ENCODE data around the gene HDGFL2.

Gene HDGFL2

DNA sequence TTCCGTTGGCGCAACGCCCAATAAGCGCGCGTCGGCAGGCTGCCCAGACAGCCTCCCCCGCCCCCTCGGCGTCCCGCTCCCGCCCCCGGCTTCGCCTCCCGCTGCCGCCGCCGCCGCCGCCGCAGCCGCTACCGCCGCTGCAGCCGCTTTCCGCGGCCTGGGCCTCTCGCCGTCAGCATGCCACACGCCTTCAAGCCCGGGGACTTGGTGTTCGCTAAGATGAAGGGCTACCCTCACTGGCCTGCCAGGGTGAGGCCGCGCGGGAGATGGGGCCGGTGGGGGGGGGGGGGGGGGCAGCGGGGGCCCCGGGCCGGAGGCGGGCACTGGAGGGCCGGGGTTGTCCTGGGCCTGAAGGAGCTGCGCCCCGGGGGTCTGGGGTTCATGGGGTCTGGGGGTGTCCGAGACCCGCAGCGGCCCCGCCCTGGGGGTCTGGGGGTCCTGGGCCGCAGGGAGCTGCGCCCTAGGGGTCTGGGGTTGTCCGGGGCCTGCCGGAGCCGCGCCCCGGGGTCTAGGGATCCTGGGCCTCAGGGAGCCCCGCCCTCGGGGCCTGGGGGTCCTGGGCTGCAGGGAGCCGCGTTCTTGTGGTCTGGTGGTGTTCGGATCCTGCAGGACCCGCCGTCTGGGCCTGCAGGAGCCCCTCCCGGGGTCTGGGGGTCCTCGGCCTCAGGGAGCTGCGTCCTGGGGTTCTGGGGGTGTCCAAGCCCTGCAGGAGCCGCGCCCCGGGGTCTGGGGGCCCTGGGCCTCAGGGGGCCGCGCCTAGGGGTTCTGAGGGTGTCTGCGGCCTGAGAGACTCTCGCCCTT lies at the start of gene HDGFL2:
Gene HDGFL2, plus strand, starts transcription at position 124 of the 801 bp plus-strand sequence. Its CDS starts 54 bp downstream, at position 178.
- DNase-seq = no peak

DNA sequence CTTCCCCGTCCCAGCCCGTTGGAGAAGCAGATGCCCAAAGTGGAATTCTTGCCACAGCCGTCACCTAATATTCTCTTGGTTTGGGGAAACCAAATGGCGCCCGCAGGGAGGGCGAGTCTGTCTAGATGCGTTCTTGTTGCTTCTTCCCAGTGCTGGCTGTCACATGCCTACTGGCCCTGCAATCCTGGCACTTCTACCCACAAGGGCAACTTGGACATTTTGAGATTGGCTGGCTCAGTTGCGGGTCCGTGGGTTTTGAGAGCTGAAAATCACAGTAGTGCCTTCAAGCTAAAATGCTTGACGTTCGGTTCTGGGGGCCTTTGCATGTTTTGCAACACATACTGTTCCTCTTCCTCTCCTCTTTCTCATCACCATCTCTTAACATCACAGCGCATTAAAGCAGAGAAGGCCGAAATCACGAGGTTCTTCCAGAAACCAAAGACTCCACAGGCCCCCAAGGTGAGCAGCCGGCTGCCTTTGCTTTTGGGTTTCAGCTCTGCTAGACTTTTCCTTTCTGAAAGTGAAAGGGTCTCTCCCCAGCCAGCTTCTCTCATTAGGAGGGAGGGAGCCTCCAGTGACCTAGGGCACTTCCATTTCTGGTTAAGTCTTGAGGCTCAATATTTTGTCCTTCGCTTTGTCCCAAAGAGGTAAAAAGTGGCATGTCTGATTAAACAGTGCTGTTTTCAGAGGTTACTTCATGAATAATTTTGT lies 48.5 kb upstream of the HDGFL2 start:
- no peak for DNase-seq

DNA sequence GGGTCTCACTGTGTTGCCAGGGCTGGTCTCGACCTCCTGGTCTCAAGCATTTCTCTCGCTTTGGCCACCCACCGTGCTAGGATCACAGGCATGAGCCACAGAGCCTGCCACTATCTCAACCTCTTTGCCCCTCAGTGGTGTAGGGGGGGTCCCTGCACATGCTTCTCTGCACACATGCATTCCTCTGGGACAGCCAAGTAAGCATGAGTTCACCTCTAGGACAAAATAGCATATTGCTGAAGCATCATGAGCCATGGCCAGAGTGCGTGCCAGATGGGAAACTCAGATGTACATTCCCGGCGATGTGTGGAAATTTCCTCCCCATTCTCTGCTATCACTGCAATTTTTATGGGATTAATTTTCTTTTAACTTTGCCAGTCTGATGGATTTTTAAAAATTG lies 46.6 kb upstream of the HDGFL2 start:
- DNase-seq = no peak

DNA sequence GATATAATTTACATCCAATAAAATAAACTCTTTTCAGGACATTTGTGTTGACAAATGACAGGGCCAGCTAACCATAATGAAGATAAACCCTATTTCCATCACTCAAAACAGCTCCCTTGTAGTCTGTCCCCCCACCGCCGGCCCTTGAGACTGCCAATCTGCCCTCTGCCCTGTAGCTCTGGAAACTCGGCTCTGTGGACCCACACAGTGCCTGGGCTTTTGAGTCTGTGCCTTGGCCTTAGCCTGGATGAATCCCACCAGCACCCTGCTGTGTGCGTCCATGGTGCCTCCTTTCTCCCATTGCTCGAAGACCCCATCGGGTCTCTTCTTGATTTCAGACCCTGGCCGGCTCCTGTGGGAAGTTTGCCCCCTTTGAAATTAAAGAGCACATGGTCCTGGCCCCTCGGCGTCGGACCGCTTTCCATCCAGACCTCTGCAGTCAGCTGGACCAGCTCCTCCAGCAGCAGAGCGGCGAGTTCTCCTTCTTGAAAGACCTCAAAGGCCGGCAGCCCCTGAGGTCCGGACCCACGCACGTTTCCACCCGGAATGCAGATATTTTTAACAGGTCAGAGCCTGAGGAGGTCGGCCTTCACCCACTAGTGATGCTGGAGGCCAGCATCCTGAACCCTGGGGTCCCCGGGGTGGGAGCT lies 43.6 kb upstream of the HDGFL2 start:
- DNase-seq = no peak

DNA sequence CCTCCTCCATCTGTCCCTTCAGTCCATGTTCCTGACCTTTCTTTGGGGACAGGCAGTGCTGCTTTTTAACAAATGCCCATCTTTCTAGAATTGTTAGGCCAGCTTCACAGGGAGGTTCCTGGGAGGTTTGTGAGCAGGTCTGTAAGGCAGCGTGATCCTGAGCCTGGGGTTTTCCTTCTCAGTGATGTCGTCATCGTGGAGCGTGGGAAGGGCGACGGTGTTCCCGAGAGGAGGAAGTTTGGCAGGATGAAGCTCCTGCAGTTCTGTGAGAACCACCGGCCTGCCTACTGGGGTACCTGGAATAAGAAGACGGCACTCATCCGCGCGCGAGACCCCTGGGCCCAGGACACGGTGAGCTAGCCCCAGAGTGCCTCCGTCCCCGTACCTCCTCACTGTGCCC lies 42.8 kb upstream of the HDGFL2 start:
- DNase-seq = no peak

DNA sequence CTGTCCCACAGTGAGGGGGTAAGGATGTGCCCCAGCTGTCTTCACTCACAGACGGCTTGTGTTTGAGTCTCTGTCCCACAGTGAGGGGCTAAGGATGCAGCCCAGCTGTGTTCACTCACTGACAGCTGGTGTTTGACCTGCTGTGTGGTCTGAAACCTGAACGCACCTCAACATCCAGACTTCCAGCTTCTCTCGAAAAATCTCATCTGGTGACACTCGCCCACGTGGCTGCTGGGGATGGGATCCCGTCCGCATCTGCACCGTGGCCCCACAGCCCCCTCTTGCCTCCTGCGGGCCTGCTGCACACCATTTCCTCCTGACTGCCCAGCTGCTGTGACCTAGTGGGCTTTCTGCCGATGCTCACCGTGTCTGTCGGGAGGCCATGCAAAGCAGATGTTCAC lies 42.3 kb upstream of the HDGFL2 start:
- DNase-seq = no peak

DNA sequence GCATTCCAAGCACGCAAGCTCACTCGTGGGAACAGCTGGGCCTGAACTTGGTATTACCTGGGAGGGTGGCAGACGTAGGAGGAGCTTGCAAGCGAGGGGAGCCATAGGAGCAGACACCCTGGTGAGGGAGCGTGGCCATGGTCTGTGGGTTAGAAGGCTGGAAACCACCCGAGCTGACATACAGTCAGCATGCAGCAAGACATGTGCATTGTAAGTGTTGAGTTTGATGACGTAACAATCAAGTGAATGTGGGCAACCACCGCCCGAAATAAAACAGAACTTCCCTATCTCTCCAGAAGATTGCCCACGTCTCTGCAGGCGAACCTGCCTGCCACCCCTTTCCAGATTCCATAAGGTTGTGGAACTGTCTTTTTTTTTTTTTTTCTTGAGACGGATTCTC lies 41.3 kb upstream of the HDGFL2 start:
- no peak for DNase-seq

DNA sequence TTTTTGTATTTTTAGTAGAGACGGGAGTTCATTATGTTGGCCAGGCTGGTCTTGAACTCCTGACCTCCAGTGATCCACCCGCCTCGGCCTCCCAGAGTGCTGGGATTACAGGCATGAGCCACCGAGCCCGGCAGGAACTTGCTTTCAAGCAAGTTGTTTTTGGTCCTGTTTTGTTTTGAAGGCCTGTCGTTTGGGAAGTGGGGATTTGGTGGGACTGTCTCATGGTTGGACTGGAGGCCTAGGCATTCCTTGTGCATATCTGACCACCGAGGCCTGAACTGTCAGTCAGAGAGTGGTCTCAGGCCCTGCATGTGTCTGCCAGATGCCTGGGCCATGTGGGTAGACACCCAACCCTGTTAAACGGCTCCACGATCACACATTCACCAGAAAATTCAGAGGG lies 40.8 kb upstream of the HDGFL2 start:
- no peak for DNase-seq

DNA sequence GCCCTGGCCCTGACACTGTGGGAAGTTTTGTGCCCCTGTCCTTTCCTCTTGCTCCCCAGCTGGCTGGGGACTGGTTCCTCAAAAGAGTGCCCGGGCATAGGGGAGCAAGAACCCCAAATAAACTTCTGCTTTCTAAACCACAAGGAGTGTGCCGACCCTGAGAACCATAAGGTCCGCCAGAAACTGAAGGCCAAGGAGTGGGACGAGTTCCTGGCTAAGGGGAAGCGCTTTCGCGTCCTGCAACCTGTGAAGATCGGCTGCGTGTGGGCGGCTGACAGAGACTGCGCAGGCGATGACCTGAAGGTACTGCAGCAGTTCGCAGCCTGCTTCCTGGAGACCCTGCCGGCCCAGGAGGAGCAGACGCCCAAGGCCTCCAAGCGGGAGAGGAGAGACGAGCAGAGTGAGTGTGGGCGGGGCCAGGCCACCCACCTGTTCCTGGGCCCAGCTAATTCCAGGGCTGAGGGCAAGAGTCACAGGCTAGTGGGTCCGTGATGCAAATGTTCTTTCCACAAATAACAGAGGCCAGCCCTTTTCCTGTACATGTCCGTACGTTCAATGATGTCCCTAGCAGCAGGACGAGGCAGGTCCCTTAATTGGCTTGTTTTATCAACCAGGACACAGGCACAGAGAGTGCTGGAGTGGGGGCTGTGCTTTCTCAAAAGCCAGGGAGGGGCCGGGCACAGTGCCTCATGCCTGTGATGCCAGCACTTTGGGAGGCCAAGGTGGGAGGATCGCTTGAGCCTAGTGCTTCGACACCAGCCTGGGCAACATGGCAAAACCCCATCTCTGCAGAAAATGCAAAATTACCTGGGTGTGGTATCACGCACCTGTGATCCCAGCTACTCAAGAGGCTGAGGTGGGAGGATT lies 40.1 kb upstream of the HDGFL2 start:
- DNase-seq = no peak

DNA sequence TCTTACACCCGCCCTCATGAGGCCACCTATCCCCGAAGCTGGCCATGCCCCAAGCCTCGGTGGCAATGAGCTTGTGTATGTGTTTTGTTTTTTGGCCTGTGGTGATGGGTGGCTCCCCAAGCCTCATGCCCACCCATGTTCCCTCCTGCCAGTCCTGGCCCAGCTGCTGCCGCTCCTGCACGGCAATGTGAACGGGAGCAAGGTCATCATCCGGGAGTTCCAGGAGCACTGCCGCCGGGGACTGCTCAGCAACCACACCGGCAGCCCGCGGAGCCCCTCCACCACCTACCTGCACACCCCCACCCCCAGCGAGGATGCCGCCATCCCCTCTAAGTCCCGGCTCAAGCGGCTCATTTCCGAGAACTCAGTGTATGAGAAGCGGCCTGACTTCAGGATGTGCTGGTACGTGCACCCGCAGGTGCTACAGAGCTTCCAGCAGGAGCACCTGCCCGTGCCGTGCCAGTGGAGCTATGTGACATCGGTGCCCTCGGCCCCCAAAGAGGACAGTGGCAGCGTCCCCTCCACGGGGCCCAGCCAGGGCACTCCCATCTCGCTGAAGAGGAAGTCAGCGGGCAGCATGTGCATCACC lies 39.1 kb upstream of the HDGFL2 start:
- no peak for DNase-seq

DNA sequence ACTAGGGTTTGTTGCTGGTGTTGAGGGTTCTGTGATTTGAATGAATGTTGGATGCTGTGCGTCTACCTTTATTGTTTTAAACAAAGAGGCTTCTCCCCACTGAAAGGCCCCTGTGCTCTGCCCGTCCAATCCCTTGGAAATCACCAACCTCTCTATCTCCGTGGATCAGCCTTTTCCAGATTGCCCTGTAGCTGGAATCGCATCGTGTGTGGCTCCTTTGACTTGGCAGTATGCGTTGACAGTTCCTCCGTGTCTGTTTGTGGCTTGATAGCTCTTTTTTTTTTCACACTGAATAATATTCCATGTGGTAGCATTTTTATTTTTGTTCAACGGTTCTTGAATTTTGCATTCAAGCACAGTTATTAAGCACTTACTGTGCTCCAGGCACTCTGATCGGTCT lies 37.7 kb upstream of the HDGFL2 start:
- DNase-seq = no peak

DNA sequence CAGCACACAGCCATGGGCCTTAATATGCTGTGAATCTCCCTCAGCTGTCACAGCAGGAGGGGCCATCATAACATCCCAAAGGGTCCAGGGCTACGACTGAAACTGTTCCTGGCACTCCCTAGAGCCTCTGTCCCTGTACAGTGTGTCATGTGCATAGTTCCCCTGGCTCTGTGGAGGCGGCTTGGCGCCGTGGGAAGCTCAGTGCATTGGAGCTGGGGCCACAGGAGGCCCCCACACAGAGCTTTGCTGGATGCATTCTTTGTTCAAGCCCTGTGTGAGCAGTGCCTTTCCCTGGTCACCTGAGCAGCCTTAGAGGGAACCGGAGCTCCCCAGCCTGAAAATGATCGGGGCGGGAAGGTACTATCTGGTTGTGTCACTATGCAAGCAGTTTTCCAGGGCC lies 35.9 kb upstream of the HDGFL2 start:
- no peak for DNase-seq

DNA sequence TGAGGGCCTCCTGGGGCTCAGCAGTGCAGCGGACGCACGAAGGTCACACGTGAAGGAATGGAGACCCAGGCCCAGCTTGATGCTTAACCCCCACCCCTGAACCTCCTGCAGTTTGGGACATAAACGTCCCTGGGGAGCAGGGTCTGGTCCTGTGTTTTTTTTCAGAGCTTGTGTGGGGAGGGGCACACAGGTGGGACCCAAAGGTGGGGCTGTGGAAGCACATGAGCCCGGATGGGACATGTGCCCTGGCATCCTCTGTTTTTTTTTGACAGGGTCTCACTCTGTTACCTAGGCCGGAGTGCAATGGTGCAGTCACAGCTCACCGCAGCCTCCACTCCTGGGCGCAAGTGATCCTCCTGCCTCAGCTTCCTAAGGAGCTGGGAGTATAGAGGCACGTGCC lies 35.0 kb upstream of the HDGFL2 start:
- DNase-seq = no peak

DNA sequence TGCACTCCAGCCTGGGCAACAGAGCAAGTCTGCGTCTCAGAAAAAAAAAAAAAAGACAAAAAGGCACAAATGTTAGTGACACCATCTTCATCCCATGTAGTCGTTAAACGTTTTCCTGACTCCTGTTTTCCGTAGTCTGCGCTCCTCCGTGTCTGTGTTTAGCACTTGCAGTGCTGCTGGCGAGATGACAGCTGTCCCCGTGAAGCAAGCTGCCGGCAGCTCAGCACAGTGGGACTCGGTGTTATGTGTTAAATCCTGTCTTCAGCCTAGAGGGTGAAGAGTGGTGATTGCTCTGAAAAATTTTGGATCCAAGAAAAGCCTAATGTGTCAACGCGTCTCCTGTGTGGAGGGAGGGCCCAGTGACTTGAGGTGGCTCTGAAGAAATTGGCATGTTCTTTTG lies 32.9 kb upstream of the HDGFL2 start:
- DNase-seq = no peak

DNA sequence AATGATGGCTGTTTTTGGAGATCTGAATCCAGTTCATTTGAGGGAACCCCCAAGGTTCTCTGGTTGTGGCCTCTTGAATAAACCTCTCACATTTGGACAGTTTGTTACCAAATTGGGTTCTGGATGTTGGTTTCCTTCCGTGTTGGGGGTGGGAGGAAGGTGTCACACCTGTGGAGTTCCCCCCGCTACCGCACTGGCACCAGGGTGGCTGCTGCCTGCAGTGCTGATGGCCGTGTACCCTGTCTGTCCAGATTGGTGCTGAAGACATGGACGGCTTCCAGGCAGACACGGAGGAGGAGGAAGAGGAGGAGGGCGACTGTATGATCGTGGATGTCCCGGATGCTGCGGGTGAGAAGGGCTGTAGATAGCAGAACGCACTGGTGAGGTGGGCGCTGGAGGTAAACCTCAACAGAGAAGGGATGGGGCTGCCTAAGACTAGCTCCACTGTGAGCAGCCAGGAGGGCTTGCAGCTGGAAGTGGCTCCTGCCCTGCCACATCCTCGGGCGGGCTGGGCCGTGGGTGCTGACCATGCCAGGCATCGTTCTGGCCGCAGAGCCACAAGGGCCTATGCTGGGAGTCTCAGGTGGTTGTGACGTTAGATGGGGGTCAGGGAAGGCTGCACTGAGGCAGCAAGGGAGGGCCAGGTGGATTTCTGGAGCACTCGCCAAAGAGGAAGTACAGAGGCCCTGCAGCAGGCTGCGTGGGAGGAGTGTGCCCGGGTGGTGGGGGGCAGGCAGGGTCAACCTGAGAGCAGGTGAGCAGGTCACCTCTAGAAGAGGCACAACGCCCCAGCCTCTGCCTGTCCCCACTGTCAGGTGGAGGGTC lies 29.9 kb upstream of the HDGFL2 start:
- DNase-seq = no peak

DNA sequence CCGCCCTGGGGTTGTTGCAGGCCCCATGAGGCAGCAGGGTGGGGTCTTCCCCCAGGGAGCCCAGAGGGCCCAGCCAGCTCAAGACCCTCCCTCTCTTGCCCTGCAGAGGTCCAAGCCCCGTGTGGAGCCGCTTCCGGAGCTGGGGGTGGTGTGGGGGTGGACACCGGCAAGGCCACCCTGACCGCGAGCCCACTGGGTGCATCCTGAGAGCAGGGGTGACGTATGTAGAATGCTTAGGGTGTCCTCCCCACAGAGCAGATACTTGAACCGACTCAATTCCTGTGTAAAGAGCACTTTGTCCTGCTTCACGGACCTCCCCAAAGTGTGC lies 29.3 kb upstream of the HDGFL2 start:
- no peak for DNase-seq

DNA sequence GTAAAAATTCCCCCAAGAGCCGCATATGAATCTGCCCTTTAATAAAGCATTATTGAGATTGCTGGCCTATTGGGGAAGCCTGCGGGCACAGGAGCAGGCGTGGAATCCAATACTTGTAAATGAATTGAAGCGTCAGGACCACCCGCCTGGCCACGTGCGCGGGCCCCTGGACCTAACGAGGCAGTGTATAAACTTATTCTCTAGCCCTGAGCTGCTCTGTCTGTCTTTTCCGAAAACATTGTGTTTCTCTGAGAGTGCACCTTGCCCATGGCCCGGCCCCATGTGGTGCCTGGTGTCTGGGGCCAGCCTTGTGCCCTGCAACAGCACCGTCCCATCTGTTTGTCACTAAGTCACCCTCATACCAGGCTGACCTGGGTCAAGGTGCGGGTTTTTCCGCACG lies 28.9 kb upstream of the HDGFL2 start:
- DNase-seq = no peak

DNA sequence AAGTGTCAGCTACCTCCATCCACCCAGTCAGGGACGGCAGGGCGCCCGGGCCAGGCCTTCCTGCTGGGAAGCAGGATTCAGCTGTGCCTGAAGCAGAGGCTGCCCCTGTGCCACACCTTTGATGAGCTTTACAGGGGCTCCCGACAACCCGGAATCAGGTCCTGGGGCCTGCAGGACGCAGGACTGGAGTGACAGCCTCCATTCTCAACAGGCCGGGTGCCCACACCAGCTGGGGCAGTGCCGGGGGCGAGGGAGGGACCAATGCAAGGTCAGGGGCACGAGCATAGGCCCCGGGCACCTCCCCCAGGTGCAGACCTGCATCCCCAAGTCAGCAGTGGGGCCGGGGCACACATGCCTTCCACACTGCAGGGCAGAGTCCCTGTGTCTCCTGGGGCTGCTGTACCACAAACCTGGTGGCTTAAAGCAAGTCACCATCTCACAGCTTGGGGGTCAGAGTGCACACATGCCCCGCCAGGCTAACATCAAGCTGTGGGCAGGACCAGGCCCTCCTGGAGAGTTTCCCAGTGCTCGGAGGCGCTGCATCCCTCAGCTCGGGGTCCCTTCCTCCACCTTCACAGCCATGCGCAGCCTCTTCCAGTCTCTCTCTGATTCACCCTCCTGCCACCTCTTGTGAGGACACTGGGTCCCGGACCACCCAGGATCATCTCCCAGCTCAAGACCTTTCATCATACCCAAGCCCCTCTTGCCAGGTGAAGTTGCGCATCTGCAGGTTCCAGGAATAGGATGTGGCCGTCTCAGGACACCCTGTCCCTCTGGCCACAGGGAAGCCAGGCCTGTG lies 27.9 kb upstream of the HDGFL2 start:
- no peak for DNase-seq

DNA sequence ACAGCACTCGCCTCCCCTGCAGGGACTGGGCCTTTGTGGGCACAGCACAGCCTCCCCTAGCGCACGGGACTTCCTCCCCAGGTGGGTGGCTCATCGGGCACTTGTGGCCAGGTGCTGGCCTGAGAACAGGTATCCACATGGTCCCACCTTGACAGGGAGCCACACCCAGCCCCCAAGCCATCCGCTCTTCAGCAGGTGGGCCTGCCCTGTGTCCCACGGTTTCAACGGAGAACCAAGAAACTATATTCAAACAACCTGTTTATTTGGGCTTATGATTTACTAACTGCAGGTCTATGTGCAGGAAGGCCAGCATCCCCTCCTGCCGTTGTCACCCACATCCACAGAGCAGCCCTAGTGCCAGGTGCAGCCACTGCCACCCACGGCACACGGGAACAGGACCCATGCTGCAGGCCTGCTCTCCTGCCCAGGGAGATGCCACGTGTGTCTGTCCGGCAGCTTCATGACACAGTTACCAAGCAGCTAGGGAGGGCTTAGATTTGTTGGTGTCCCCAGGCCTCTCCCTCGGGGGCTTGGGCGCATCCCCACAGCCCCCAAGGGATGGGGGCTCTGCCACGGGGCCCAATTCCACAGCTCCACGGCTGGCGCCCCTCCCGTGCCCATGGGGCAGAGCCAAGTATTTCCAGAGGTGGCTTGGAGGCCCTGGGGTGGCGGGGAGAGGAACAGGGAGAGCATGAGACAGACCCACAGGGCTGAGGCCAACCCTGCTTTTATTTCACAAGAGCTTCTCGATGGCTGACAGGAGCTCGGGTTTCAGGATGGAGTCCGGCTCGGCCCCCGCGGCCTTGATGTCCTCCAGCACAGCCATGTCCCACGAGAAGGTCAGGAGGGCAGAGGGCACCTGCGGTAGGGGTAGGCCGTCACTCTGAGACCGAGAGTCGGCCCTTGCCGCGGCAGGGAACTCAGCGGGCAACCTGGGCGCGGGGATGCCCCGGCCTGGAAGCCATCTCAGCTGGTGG lies 27.0 kb upstream of the HDGFL2 start:
- DNase-seq = peak; percentile 20

Measured in DMS53 (cell line).